ENCODE results near the gene AIF1.

- TF ChIP-seq POLR2AphosphoS5 (IDR thresholded peaks at IDR 0.05), result no peak
- no peak for TF ChIP-seq CTCF (IDR thresholded peaks at IDR 0.05)
- TF ChIP-seq POLR2A (IDR thresholded peaks at IDR 0.05), result no peak
- no peak for TF ChIP-seq EP300 (IDR thresholded peaks at IDR 0.05)
Measured at GRCh38 chr6:31663961-31664789, 49.1 kb downstream of the AIF1 start.
